Effector CD8-positive, alpha-beta T cell (primary cell): ENCODE results near the gene TRAPPC4.
"Not testable (repeated sequence)": the region's sequence is repeated elsewhere in the genome, so short reads cannot be mapped to it uniquely, and the experiment has no call there.

Experiments used
- DNase-seq: peaks from one replicate; lab custom pipeline; 2025; lab: John Stamatoyannopoulos, UW

The TRAPPC4 gene

GRCh38 chr11:119033421-119033820, 14.9 kb downstream of the TRAPPC4 start:
- not testable (repeated sequence) for DNase-seq

- no peak for DNase-seq
Measured at GRCh38 chr11:119034813-119035212, 16.2 kb downstream of the TRAPPC4 start.

- no peak for DNase-seq
Measured at GRCh38 chr11:119038884-119039283, 20.3 kb downstream of the TRAPPC4 start.

GRCh38 chr11:119039471-119039870, 20.9 kb downstream of the TRAPPC4 start:
- DNase-seq: not testable (repeated sequence)

- DNase-seq: no peak
Measured at GRCh38 chr11:119041821-119042514, 23.4 kb downstream of the TRAPPC4 start.

GRCh38 chr11:119042927-119043326, 24.4 kb downstream of the TRAPPC4 start:
- DNase-seq: no peak

GRCh38 chr11:119044708-119045107, 26.1 kb downstream of the TRAPPC4 start:
- no peak for DNase-seq

GRCh38 chr11:119046489-119046888, 27.9 kb downstream of the TRAPPC4 start:
- DNase-seq: no peak

- no peak for DNase-seq
Measured at GRCh38 chr11:119047205-119047604, 28.6 kb downstream of the TRAPPC4 start.

- no peak for DNase-seq
Measured at GRCh38 chr11:119048644-119049043, 30.1 kb downstream of the TRAPPC4 start.

GRCh38 chr11:119049081-119049480, 30.5 kb downstream of the TRAPPC4 start:
- DNase-seq: no peak

- DNase-seq: no peak
Measured at GRCh38 chr11:119051440-119052162, 33.0 kb downstream of the TRAPPC4 start.

GRCh38 chr11:119052163-119052814, 33.7 kb downstream of the TRAPPC4 start:
- no peak for DNase-seq

GRCh38 chr11:119054418-119054817, 35.9 kb downstream of the TRAPPC4 start:
- DNase-seq: no peak

GRCh38 chr11:119055901-119056300, 37.3 kb downstream of the TRAPPC4 start:
- no peak for DNase-seq

- DNase-seq: peak; percentile 30
Measured at GRCh38 chr11:119056421-119056999, 37.9 kb downstream of the TRAPPC4 start.

- DNase-seq: peak; percentile 98
Measured at GRCh38 chr11:119057000-119057769, 38.6 kb downstream of the TRAPPC4 start, which contains the start of gene HYOU1. TSS of gene HYOU1 (minus strand) at chr11:119057205. CDS start at chr11:119056160, 1,045 bp downstream.

- not testable (repeated sequence) for DNase-seq
Measured at GRCh38 chr11:119059128-119059527, 40.6 kb downstream of the TRAPPC4 start.

- DNase-seq: no peak
Measured at GRCh38 chr11:119061256-119061655, 42.7 kb downstream of the TRAPPC4 start.

GRCh38 chr11:119062779-119063178, 44.2 kb downstream of the TRAPPC4 start:
- DNase-seq: no peak

- peak; percentile 4 for DNase-seq
Measured at GRCh38 chr11:119065369-119065768, 46.8 kb downstream of the TRAPPC4 start.
